Activated gamma-delta T cell treated with Interleukin-2 at 50 U/mL for 16 hours (primary cell): ENCODE measurements around the gene EXOC3L1.

Experiments
- DNase-seq: peaks from one replicate; pipeline ENCODE4 v3.0.0-alpha.2; 2020

EXOC3L1 gene, protein sequence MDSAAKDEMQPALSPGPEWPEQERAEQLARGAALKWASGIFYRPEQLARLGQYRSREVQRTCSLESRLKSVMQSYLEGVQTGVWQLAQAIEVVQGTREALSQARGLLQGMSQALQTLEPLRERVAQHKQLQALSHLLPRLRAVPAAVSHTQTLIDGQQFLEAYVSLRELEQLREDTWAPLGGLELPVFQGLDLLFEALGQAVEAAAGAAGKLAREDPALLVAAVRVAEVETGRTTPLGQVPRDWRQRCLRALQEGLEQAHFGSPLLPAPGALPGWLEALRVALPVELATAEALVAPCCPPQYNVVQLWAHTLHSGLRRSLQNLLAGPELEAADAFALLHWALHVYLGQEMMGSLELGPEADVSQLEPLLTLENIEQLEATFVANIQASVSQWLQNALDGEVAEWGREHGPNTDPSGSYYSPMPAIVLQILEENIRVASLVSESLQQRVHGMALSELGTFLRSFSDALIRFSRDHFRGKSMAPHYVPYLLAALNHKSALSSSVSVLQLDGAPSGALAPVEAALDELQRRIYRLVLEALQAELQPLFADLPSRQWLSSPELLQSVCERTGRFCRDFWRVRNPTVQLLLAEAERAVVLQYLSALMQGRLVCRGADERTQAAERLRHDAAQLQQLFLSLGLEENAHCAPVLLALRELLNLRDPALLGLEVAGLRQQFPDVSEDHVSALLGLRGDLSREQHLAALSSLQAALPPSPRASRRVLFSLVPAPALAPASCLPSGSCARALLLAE

DNA sequence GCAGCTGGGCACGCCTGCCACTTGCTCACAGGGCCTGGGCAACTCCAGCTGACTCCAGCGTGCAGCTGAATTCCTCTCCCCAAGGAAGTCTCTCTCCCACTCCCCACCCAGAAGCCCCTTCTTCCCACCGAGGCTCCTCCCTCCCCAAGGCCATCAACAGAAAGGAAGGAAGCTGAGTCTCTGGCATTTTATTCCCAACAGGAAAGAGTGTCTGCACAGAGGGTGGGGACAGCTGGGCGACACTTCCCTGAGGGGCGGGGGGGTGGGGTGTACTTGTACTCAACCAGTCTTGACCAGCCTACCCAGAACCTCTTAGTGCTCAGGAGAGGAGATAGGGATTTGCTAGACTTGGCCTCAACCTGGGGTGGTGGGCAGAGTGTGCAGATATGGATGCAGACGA is at the start of gene EXOC3L1:
Gene EXOC3L1, minus strand, starts transcription at position 96 of the 400 bp plus-strand sequence. CDS start 460 bp downstream, outside the sequence.
- DNase-seq: no peak

DNA sequence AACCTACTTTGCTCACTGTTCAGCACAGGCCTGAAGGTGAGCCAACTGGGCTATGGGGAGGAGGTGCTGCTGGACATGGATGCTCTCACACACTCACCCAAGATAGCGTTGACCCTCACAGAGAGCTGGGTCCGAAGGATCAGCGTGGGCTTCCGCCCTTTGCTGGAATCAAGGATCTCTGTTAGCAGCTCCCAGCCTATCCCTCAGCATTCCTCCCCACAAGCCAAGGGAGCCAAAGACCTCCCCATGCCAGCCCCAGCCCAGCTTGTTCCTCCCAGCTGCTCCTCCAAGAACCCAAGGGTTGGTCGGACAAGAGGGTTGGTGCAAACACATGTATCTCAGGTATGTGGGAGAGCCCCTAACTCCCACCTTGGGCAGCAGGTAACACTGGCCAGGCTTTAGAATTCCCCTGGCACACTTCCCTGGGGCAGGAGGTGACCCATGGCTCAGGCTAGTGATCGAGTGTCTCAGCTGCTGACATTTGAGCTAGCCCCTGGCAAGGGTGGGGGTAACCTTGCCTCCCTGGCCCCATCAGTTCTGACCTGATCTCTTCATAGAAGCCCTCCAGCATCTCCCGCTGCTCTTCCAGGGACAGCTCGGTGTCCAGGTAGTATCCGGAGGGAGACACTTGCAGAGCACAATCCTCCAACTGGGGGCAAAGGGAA is 49.0 kb upstream of the EXOC3L1 start:
- no peak for DNase-seq

DNA sequence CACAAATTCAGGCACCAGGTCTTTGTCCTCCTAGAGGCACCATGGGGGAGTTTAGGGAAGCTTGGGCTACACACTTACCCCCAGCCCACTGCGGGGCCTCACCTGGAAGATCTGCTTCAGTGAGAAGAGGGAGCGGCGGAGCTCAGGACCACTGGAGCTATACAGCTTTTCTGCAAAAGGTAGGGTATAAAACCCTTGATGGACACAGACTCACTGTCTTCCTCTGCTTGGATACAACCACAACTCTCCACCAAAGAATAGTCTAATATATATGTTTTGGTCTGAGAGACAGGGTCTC is 48.3 kb upstream of the EXOC3L1 start:
- DNase-seq: no peak

DNA sequence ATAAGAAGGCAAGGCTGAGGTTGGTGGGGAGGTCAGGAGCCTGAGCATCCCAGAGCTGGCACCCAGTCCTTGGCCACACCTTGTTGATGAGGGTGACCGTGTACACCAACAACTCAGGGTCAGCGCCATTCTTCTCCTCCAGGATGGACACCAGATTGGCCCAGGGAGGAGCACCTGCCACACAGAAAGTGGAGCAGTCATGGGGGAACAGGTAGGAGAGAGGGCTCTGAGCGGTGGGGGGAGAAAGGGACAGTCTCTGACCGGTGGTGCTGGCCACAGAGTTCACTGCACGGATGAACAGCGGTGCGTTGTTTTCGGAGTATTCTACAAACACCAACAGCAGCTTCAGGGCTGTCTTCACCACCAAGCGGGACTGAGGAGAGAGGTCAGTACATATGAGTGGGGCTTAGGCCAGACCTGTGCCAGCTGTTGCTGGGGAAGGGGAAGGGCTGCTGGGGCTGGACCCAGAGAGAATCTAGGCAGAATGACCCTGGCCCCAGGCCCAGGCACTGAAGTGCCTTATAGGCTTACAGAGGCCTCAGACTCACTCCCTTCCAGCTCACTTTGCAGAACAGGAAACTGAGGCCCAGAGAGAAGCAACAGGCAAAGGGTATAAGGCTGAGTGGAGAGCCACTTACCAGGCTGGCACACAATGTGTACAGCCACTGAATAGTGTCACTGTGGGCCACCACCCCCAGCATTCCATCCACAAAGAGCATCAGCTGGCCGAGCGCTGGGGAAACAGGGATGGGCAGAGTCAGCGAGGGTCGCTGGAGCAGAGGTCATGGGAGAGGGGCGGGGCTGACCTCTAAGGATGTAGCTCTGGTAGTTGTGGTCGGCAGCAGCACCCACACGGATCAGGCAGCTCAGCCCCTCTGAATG is 47.7 kb upstream of the EXOC3L1 start:
- no peak for DNase-seq

DNA sequence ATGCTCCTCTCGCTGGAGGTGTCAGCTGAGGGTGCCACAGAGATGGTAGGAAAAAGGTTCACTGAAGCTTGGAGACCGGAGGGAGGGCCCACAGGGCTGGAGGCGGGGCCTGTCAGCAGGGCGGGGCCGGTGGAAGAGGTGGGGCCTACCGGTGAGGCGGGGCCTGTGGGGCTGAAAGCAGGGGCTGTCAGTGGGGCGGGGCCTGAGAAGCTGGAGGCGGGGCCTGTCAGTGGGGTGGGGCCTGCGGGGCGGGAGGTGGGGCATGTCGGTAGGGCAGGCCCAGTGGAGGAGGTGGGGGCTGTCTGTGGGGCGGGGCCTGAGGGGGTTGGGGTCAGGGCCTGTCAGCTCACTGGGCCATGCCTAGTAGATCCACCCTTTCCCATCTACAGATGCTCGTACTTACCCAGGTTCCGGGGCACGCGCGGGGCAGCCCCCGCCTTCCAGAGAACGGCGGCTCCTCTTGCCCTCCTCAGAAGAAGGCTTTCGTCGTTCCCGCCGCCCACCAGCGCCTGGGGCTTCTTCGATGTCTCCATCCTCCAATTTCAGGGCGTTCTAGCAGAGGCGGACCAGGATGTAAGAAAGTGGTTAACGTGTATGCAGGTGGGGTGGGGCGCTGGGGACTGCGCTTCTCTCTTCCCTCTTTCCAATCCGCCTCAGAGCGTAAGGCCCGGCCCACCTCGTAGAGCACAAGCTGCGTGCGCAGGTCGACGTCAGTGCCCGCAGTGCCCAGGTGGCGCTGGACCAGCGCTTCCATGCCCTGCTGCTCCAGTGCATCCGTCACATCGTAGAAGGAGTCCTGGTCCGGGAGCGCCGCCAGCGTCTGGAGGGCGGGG is 46.8 kb upstream of the EXOC3L1 start:
- DNase-seq: peak; percentile 38

DNA sequence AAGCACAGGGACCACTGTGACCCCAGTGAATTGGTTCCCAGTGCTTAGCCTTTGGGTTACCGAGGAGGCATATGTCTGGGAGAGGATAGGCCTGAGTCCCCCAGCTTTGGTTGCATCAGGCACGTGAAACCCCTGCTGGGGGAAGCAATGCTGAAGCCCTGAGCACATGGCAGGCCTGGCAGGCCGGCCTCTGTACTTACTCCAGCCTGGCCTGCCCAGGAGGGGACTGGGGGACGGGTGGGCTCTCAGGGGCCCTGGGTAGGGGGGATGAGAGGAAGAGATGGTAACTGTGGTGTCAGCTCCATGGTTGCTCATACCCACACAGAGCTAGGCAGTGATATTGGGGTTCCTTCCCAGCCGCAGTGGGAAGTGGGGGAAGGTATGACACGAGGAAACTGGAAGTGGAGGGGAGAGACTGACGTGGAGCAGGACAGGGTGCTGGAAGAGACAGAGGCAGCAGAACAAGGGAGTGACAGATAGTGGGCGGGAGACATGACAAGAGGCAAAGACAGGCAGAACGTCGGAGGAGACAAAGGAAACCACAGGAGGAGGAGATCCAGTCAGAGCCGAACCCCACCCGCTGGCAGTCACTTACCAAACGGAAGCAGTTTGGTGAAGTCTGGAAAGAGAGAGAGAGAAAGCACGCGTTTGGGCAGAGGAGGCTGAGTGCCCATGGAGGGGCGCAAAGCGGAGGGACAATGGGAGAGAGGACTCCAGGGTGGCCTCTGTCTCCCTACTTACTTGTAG is 46.1 kb upstream of the EXOC3L1 start:
- DNase-seq: no peak

DNA sequence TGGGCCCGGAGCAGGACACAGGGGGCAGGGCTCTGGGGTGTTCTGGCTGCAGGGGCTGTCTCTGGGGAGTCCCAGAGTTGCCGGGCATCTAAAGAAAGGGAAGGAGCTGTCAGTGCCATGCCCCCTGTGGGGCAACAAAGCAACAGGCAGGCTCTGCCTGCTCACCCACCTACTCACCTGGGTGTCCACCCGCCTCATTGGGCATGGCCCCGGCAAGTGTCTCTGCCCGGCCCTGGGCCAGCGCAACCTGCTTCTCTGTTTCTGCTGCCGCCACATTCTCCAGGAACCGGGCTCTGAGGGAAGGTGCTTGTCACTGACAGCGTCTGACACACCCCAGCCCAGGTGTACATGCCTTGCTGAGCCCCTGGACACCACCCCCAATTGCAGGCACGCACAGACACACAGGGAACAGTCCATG is 44.3 kb upstream of the EXOC3L1 start:
- no peak for DNase-seq

DNA sequence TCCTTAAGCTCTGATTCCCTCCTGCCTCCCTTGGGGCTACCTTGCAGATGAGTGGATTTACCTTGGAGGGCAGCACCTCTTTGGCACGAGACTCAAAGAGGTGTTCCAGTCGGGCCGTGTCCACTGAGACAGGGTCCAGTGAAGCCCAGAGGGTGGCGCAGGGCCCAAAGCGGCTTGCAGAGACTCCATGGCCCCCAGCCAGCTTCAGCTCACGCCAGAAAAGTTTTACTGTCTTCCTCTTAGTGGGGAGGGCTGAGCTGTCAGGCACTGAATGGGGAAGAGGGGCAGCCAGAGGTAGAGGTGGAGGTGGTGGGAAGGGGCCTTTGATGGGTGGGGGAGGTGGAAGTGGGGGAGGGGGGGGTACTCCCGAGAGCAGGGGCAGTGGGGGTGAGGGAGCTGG is 43.7 kb upstream of the EXOC3L1 start:
- no peak for DNase-seq

DNA sequence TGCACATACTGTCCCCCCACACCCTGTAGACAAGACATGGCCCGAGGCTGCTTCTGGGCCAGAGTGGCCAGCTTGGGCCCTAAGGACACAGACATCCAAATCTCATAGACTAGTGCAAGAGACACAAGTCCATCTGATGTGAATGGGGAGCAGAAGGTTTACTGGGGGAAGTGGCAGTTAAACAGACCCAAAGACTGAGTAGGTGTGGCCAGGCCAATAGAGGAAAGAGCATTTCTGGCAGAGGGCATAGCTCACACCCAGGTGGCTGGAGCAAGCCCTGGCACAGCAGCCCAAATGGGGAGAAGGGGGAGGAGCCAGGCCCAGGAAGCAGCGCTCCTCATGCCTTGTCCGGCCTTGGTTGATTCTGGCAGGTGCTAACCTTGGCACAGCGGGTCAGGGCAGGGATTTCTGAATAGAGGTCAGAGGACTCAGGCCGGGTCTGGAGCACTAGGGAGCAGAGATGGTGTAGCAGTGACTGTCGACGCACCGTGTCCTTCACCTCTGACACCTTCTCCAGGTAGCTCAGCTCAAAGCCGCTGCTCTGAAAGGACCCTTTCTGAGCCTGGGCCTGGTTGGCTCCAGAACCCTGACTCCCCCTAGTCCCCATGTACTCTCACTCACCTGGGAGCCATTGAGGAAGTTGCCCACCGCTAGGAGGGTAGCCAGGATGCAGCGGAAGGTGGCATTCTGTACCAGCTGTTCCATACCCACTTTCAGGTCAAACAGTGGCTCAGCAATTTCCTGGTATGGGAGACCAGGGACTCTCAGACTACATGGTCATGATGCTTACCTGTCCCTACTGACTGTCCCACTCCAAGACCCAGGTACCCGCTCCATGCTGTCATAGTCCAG is 41.1 kb upstream of the EXOC3L1 start:
- no peak for DNase-seq

DNA sequence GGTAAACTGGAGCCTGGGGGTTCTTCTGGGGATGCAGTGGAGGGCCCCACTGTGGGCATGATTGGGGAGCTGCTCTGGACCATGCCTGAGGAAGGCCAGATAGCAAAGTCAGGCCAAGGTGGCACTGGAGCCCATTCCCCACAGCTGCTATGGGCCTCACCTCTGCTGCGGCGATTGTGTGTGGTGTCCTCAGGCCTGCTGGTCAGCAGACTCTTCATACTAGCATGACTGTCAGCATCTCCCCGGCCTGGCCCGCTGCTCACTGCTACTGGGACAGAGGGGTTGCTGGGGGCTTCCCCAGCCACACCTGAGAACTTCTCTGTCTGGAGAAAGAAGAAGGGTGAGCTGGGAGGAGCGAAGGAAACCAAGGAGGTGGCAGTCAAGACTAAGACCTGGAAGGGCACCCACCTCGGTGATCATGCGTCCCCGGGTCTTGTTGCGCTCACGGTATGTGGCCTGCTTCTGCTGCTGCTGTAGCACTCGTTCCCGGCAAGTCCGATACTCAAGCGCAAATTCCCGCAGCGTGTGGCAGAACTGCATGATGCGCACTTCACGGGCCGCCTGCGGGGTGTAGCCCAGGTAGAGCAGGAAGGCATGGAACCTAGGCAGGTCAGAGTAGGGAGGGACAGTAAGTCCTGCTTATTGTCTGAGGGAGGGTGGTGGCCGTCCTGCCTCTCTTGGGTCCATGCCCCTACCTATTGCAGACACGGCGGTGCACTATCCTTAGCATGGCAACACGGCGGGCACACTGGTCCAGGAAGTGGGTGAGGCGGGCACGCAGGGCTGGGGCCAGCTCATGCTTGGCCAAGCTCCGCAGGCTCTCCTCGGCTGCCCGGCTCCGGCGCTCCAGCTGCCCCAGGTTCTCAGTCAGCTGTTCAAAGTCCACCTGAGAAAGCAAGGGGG is 40.2 kb upstream of the EXOC3L1 start:
- DNase-seq: no peak

DNA sequence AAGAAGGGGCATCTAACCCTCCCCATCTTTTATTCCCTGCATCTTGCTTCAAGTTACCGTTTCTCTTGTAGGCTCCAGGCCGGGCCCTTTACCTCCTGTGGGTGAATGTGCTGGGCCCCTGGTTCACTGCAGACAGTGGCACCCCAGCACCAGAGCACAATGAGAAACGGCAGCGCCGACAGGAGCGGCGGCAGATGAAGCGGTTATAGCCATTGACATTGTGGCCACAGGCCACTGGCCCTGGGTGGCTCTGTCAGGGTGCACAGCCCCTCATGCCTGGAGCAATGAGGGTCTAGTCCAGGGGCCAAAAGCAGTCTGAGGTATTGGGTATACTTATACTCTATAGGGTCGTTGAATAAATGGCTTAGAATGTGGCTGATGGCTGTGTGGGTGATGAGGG is 39.0 kb upstream of the EXOC3L1 start:
- DNase-seq: no peak

DNA sequence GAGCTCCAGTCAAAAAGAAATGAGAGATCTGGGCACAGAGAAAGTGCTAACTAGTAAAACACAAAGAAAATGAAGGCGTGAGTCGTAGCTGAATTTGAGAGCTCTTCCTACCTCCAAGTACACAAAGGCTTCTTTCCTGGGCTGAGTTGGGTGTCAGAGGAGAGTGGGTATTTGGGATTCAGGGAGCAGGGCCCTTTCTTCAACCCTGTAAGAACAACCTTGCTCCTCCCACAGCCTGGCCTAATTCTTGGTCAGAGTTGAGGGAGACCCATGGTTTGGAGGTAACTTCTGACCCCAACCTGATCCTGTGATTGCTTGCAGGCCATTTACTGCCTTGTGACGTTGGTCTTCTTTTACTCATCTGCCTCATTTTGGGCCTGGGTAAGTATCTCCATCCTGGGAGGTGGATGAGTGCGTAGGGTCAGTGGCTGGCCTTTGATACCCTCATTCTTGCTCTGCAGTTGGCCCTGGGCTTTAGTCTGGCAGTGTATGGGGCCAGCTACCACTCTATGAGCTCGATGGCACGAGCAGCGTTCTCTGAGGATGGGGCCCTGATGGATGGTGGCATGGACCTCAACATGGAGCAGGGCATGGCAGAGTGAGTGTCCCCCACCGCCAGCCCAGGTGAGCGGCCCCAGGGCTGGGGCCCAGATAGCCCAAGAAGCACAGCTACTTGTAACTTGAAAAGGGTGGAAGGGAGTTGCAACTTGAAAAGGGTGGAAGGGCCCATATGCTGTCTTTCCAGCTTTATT is 38.3 kb upstream of the EXOC3L1 start:
- DNase-seq: no peak

DNA sequence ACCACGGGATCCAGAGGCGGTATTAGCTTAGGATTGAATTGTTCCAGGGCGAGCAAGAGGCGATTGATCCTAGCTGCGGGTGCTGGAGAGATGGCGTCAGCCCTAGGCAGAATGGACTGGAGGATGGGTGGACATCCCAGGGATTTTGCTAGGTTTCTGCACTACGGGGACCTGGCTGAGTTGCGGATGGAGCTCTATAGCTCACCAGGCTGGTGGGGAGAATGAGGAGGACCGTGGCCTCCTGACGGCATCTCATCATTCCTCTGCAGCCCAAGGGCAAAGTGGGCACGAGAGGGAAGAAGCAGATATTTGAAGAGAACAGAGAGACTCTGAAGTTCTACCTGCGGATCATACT is 37.6 kb upstream of the EXOC3L1 start:
- no peak for DNase-seq

DNA sequence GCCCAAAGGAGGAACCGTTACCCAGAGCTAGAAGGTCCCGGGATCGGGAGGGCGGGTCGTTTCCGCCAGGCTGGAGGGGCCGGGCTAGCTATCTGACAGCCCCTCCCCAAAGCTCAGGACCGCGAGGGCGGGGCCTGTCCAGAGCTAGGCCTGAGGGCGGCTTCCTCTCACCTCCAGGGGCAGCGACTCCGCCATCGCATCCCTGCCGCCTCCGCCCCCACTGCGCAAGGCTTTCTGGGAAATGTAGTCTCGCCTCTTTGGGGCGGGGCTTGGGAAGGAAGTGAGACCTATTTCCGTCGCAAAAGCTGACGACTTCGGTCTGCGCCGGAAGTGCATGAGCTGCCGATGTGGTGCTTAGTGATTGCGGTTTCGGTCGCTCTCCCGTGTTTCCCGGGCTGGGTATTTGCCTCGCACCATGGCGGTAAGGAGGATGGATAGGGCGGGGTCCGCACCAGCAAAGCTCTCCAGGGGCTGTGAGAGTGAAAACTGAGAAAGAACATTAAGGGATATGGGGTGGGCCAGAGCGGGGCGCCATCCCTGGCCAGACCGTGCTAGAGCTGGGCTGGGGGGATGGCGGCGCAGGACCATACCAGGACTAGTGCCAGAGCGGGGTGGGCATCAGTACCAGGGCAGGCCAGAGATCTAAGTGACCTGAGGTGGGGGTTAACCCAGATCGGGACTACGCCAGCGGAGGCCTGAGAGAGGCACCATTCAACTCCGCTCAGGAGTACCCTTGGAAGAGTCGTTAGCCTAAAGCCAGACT is 37.0 kb upstream of the EXOC3L1 start, which contains the start of gene TMEM208:
Gene TMEM208, plus strand, starts transcription at position 327 of the 763 bp plus-strand sequence. Its CDS starts 89 bp downstream, at position 416.
- peak; percentile 97 for DNase-seq

DNA sequence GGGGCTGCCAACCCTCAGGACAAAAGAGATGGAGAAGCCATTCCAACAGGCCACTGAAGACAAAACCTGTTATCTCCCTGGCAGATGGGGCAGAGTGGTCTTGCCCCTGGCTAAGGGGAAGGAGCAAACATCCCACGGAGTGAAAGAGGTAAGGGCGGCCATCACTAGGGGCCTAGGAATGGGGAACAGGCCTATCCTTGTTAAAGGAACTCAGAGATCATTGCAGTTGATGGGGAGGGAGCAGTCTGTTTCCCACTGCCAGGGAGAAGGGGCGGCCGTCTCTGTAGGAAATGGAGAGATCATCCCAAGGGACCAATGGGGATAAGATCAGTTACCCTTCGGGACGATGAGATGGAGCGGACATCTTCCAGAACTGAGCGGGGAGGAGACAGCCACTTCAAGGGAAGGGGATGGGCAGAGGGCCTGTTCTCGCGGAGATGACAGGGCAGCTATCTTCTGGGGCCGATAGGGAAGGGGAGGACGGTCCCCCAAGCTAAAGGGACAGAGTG is 36.4 kb upstream of the EXOC3L1 start:
- no peak for DNase-seq

DNA sequence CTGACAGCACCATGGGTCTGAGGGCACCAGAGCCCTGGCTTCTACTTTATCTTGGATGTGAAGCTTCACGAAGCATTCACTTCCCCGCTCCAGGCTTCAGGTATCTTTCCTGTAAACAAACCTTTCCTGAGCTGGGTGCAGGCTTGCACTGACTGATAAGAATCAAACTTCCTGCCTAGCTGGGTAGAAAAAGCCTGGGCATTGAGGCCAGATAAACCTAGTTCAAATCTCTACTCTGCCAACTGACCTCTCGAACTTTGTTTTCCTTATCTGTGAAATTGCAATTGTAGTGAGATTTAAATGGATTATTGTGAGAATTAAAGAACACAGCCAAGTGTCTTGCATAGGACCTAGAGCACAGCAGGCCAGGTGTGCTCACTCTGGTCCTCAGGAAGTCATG is 34.1 kb upstream of the EXOC3L1 start:
- DNase-seq: no peak
